Effector CD8-positive, alpha-beta T cell (primary cell): ENCODE measurements around the gene INPP5A.

Source experiments
- DNase-seq: peaks from one replicate; lab custom pipeline; 2025; lab: John Stamatoyannopoulos, UW

INPP5A gene

DNA sequence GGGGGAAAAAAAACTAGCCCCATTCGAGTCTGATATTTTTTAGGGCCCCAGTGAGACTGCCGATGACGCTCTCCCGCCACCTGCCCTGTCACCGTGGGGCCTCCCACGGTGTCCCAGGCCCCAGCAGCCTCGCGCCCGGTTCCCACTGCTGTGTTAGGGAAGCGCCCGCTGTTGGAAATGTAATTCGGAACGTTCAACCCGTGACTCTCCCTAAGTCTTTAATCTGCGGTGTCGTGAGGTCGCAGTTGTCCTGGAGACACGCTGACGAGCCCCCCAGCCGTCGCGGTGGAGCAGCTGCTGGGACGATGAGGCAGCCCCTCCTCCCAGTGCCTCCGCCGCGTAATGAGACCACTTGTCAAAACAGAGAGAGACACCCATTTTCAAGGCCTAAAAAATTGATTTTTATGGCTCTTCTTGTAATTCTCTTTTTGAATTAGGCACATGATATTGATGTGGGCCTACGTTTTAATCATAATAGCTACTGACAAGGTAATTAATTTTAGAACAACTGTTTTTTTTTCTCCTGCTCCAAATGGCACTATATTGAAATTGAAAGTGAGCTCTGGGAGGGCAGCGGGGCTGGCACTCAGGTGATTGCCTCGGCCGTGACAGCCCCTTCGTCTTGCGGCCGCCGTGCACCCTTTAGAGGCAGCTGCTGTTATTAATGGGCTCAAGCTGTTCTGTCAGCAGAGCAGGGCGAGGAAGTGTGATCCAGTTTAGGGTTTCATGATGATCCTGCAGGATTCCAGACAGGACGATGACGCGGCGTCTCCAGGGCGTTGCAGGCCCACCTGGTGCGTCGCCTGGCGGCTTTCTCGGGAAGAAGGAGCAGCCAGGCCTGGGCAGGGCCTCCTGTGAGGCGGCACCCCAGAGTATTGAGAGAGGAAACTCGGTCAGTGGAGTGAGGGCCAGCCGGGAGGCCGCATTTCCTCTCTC, 185.1 kb downstream of the INPP5A start:
- DNase-seq: no peak

DNA sequence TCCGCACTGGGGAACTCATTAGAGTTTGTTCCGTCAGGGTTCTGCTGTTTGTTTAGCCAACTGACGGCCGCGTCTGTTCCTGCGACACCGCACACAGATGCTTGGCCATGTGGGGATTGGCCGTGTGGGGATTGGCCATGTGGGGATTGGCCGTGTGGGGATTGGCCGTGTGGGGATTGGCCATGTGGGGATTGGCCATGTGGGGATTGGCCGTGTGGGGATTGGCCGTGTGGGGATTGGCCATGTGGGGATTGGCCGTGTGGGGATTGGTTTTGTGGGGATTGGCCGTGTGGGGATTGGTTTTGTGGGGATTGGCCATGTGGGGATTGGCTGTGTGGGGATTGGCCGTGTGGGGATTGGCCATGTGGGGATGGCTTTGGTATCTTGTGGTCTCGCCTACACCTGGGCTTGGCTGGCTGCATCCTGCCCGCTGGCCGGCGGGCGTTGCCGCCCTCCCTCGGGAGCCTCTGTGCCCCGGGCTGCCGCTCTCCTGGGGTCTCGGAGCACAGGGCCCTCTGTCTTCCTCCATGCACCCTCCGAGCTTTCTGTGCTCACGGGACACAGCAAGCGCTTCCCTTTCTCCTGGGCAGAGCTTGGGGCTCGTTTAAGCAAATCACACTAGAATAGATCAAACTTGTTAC, 185.9 kb downstream of the INPP5A start:
- no peak for DNase-seq

DNA sequence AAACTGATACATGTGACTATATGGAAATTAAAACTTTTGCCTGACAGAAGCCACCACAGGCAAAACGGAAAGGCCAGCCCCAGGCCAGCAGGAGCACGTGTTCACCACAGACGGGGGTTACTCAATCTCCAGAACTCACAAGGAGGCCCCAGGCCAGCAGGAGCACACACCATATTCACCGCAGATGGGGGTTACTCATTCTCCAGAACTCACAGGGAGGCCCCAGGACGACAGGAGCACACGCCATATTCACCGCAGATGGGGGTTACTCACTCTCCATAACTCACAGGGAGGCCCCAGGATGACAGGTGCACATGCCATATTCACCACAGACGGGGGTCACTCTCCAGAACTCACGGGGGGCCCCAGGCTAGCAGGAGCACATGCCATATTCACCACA, 186.9 kb downstream of the INPP5A start:
- DNase-seq: no peak

DNA sequence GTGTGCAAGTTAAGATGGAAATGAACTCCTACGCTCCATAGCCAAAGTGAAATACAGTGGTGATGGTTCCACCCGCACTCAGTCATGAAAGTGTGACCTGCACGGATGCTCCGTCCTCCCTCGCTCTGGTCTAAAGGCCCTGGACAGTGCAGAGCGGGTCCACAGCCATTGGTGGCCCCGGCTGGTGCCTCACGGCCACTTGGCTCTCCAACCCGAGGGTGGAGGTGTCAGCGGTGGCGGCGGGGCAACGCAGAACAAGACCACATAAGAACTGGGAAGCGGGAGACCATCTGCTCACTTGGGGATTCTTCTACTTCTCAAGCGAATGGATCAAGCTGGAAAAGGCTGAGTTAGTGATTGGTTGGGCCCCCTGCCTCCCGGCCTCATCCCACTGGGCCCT, 187.6 kb downstream of the INPP5A start:
- no peak for DNase-seq

DNA sequence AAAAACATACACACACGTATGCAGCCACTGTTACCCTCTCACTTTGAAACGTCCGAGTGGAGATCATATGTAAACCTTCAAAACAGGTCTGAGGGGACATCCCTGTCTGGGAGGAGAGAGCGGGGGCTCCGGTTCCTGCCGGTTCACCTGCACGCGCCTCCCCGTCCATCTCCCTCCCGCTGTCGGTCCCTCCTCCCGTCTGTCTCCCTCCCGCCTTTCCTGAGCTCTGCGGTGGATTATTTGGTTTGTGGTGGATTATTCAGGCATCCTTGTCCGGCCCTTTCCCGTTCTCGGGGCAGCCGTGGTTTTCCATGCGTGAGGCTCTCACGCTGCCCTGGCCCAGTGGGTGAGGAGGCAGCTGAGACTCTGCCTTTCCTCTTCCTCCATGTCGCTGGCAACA, 188.6 kb downstream of the INPP5A start:
- no peak for DNase-seq

DNA sequence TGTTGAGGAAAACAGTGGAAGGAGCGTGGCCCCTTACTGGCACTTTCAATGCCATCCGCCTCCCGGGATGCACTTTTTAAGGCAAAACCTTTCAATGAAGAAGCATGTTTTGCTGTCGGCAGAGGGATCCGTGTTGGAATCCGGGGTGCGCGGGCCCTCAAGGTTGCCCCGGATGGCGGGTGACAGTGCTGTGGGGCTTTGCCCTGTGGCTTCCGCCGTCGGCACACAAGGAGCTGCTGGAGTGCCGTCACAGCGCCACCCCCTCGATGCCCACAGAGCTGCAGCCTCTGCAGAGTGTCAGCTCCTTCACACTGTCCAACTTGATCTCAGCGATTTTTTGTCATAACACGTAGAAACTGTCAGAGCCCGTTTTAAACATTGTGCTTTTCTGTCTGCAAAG, 189.4 kb downstream of the INPP5A start:
- no peak for DNase-seq

DNA sequence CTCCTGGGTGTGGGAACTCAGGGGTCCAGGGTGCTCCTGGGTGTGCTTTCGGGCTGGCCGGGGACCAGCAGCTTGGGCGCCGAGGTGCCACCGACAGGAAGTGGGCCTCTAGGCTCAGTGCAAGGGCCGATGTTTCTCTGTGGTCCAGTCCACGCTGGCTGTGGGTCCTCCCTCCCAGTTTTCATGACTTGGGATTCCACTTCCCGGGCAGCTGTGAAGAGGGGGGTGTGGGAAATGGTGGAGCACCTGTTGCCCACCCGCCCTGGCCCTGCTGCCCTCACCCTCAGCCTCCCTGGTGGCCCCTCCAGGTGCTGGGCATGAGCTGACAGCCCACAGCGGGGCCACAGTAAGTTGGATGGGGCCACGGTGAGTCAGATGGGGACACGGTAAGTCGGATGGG, 189.8 kb downstream of the INPP5A start:
- no peak for DNase-seq

DNA sequence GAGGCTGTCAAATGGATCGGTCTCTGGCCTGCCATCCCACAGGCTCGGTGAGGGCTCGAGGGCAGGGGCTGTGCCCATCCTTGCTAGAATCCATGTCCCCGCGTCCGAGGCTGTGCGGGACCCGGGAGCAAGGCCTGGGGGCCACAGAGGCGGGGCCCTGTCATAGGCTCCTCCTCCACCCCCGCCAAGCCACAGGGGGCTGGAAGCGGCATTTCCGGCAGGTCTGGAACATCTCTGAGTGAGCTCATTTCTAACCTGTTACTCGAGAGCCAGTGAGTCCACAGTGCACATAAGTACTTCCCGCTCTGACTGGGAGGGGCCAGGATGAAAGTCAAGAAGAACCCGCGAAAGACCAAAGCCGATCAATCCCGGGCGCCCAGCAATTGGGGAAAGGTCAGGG, 190.7 kb downstream of the INPP5A start:
- no peak for DNase-seq

DNA sequence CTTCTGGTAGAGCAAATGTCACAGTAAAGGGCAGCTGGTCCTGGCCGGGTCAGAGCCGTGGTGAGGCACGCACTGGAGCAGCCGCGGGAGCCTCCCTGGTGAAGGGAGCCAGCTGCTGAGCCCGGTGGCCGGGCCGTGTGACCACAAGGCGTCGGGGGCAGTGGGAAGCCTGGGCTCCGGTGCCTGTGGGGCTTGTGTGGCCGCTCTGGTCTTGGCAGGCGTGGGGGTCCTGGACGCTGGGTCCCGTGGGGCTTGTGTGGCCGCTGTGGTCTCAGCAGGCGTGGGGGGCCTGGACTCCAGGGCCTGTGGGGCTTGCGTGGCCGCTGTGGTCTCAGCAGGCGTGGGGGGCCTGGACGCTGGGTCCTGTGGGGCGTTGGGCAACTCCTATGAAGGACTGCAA, 191.2 kb downstream of the INPP5A start:
- no peak for DNase-seq

DNA sequence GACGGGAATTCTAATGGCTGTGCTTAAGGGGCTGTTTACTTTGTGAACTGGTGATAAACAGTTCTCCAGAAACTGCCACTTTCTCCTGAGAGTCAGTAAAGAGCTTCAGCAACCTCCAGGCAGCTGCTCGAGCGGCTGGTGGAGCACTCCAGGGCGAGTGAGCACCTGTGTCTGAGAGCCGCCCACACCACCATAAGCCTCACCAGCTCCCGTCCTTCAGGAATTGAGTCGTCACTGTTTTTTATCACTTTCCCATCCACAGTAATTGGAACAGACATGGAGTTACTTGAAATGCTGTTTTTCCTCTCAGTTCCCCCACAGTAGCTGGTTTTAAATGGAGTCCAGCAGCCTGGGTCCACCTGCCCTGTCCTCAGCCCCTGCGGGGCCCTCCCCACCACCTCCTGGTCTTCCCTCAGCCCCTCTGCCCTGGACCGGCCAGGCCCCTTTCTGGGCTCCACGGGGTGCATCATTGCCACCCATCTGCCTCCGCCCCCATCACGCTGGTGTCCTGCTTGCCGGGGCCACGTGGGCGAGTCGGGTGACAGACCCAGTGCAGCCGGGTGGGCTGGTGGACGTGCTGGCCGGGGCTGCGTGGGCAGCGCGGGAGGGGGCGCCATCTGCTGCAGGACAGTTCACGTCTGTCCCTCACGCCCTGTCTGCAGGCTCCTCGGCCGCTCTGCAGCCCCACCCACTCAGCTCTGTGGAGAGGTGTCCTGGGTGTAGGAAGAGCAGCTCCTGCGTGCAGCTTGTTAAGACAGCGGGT, 192.4 kb downstream of the INPP5A start:
- no peak for DNase-seq

DNA sequence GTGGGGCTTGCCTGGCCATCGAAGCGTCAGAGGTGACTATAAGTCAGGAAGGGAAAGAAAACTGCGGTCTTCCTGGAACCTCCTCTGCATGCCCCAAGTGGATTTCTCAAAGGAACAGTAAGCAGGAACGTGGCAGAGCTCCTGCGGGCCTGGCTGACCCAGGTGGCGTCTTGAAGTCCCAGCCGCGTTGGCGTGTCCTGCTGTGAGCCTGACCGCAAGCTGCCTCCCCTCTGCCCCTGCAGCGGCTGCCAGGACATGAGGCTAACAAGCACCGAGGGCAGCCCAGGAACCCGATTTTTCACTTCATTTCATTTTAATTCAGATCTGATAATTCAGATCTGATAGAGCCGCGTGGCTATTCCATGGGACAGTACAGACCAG, 193.0 kb downstream of the INPP5A start:
- DNase-seq: no peak

DNA sequence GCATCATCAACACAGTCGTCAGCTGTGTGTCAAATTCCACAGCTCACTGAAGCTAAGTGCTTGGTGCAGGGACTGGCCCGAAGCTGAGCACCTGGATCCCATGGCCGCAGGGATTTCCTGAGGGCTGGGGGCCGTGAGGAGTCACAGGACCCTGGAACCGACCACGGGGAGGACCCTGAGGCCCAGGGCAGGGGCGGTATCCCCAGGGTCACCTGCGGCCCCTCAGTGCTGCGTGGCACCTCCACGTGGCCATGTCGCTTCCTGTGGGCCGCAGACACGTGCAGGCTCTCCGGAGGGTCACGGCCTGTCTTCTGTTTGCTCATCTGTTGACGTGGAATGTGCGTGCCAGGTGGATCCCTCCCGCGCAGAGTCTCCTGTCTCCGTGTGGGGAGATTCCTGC, 194.9 kb downstream of the INPP5A start:
- no peak for DNase-seq

DNA sequence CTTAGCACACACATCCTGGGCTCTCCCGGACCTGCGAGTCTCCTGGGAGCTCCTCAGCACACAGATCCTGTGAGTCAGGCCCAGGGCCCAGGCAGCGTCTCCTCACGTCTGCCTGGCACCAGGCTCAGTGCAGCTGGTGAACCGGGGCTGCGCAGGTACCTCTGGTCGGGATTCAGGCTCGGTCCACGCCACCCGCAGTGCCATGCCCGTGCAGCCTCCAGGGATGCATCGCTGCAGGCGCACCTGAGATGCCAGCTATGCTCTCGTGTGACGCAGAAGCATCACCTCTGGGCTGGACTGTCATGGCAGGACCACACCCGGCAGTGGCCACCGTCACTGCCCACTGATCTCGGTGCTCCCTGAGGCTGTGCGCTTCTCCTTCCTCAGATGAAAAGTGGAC, 196.3 kb downstream of the INPP5A start:
- DNase-seq: no peak

DNA sequence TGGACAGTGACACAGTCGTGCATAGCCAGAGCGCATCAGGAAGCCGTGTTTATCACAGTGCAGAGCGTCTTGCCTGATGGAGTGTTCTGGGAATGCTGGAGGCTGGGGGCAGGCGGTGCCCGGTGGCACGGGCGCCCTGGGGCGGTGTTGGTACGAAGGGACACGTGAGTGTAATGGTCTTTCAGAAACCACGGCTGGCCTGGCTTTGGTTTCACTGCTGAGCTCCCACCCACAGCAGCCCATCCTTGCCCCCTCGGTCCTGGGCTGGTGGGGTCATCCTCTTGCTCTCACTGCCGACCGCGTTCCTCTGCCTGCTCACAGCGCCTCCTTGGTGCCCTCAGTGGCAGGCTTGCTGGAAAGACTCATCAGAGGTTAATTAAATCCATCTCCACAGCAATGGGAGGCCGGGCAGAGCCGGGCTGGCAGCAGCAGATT, 197.8 kb downstream of the INPP5A start:
- DNase-seq: no peak

DNA sequence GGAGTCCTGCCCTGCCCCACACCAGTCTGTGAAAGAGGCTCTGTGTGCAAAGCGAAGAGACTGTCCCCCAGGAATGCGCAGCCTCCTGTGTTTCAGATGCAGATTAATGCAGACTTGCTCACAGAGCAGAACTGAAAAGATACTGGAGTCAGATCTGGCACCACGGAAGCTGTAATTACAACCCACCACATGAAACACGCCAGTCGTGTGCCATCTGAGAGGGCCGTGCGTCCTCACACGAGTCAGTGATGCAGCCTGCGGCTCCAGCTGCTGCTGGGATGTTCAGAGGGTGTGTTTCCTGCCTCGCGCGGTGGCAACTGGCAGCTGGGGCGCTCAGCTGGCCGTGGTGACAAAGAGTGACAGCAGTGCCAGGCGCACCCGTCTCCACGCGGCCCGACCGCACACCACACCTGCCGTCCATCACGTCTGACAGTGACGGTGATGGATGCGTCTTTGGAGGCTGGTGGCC, 198.4 kb downstream of the INPP5A start:
- DNase-seq: no peak

DNA sequence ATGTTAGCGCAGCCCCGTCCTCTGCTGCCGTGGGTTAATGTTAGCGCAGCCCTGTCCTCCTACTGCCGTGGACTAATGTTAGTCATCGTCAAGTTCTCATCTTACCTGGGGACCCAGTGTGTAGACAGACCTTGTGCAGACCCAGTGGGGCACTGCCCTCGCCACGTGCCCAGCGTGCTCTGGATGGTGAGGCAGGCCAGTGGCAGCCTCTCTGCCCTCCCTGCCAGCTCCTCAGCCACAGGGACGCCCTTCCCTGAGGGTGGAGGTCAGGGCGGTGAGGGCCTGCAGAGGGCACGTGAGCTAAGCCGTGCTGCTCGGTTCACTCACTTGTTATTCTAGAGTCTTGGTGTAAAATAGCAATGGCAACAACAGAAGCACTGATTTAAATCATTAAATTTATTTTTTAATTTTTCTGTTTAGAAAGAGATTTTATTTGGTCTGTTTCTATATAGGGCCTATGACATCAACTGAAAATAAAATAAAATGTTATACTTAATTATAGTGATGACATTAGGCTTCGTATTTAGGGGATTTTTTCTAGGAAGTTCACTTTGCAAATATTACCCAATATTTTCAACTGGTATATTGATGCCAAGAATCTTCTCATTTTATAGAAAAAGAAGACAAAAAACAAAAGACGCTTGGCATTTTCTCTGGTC, 199.9 kb downstream of the INPP5A start:
- no peak for DNase-seq

DNA sequence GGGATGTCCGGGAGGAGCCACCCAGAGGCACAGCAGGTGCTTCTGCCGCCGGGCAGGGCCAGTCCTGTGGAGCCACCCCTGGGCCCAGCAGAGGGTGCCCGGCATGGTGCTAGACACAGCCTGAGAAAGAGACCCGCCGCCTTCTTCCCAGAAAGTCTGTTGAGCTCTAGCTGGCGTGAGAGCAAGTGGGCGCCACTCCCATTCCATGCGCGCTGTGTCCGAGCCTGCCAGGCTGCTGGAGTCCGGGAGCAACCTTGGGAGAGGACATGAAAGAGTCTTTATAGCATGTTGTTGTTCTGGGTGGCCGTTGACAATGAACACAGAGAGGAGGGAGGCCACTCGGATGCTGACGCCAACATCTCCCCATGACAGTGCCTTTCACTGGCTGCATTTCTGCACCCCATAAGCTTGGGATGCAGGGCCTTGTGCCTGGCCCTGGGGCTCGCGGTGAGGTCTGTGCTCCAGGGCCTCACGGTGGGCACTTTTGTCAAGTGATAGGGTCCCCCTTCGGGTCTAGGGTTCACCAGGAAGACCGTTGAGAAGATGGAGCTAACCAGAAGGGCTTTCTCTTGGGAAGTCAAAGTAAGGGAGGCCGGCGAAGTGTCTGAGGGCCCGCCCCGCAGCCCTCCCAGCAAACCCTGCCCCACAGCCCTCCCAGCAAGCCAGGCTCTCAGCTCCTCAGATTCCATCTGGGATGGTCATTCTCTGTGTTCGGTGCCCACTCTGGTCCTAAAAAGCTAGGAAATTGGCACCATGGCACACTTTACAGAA, 201.1 kb downstream of the INPP5A start:
- DNase-seq: no peak

DNA sequence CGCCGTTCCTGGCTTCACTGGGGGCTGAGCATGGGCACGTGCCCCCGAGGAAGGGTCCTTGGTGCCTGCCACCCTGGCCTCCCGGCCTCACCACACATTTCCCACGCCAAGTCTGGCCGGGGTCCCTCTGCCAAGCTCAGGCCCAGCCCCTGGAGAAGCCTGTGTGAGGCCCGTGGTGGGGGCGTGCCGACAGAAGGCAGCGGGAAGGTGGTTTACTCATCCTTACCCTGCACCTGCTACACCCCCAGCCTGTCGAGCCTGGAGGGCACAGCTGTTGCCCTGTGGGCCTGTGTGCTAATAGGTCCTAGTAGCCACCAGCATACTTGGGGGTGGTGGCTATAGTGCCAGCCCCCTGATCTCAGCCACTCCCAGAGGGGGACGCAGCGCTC, 201.6 kb downstream of the INPP5A start:
- DNase-seq: no peak

DNA sequence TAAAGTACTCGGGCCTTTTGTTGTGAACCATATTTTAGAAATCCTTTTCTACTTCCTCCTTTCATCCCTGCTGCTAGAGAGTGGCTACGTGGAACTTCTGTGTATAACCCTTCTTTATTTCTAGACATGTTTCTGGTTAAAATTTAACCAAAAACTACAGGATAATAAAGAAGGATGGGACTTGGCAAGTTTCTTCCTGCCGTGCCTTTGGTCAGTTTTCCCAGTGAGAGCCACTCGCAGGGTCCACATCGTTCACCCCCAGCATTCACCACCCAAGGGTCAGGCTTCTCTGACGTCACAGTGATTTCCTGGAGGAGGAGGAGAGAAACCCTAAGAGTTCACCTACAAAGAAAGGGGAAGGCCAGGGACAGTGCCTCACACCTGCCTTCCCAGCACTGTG, 203.0 kb downstream of the INPP5A start:
- DNase-seq: no peak

DNA sequence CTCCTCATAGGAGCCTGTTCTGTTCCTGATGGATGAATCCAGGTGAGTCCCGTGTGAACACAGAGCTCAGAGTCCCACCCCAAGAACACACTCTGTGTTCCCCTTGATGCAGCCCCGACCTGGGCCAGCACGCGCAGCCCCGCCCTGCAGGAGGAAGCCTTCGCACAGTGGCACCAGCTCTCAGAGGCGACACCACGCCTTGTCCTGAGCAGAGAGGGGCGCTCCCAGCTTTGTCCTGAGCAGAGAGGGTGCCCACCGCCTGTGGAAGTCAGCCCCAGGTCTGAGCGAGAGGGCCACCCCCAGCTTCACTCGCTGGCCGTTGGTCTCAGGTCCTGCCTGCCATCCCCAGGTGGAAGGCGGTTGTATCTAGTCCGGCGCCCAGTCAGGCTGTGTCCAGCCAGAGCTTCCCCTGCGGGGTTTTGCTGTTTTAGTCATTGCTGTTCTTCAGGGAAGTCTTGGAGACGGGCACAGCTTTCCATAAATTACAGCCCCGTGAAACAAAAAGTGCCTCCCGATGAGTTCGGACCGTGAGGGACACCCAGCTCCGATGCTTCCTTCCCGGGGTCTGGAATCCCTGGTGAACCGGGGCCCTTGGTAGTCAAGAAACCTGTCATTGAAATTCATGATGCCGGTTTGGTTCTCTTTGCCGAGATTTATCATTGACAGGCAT, 204.7 kb downstream of the INPP5A start:
- no peak for DNase-seq

DNA sequence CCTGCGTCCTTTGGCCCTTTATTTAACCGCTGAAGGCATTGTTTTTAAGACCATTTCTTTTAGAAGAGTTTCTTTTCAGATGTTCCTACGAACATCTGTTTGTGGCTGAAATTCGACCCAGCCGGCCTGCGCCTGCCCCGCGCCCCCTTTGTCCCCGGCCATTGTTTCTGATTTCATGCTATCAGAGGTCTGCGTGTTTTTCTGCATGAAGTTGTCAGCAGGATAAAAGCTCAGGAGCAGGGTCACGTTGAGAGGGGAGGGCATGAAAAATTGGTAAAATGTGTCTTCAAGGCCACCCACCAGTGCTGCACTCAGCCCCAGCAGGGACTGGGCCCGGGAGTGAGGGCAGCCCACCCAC, 205.2 kb downstream of the INPP5A start:
- DNase-seq: no peak
